Tibial nerve (tissue), 4 donors: ENCODE data around the gene GPR146.

ENCODE experiments used
- CTCF ChIP-seq, 5 experiments: fragments of 200-600 bp in 3 of 5; fragments of 450-650 bp in 2 of 5; sonication (generic) in 3 of 5; IDR thresholded peaks; one replicate each; pipeline ENCODE4 v1.5.1; 2016 to 2019; ENCODE audit warnings: antibody characterized with exemption in 5 of 5, mild to moderate bottlenecking in 3 of 5, moderate library complexity in 2 of 5
- EP300 ChIP-seq, 2 donors: sonication (generic); formaldehyde crosslinking; IDR thresholded peaks; one replicate each; pipeline ENCODE4 v1.6.1; 2017; ENCODE audit warnings: antibody characterized with exemption in 2 of 2, mild to moderate bottlenecking in 1 of 2
- POLR2A ChIP-seq, 2 donors: fragments of 450-650 bp; IDR thresholded peaks; one replicate each; pipeline ENCODE4 v1.6.1; 2017; ENCODE audit warnings: antibody characterized with exemption in 2 of 2, mild to moderate bottlenecking in 2 of 2, moderate library complexity in 2 of 2

- TF ChIP-seq EP300 (IDR thresholded peaks at IDR 0.05) (no peak), CTCF (IDR thresholded peaks at IDR 0.05) (no peak), POLR2A (IDR thresholded peaks at IDR 0.05) (no peak)
Measured at GRCh38 chr7:1087465-1087814, 43.1 kb downstream of the GPR146 start.
